Keratinocyte (primary cell): ENCODE results near the gene RPL7L1.

Experiments
- CTCF ChIP-seq, 3 experiments: IDR thresholded peaks in 1 of 3; conservative IDR thresholded peaks in 1 of 3; optimal IDR thresholded peaks in 1 of 3; 2 replicates in 2 of 3; 3 replicates in 1 of 3; pipeline versions ENCODE3 to v1.5.1; 2011; ENCODE audit warnings: low read length in 3 of 3, mild to moderate bottlenecking in 3 of 3, moderate library complexity in 2 of 3, control low read depth in 1 of 3, inconsistent platforms in 1 of 3; ENCODE audit not compliant: insufficient read depth in 2 of 3; ENCODE audit errors: extremely low read depth in 1 of 3
- EZH2 ChIP-seq: IDR thresholded peaks from one replicate; pipeline ENCODE4 v1.6.1; 2012; ENCODE audit warnings: inconsistent platforms, mild to moderate bottlenecking, low read length, moderate library complexity

- TF ChIP-seq CTCF (optimal IDR thresholded peaks at IDR 0.05 in 1 of 3, IDR thresholded peaks at IDR 0.05 in 1 of 3, conservative IDR thresholded peaks at IDR 0.05 in 1 of 3; ENCODE audit: extremely low read depth in 1 of 3, insufficient read depth in 2 of 3, low read length in 3 of 3) (no peak), EZH2 (no peak)
Measured at GRCh38 chr6:42889815-42890214, 10.4 kb downstream of the RPL7L1 start.
